ENCODE data around the gene PDE8B.

DNA sequence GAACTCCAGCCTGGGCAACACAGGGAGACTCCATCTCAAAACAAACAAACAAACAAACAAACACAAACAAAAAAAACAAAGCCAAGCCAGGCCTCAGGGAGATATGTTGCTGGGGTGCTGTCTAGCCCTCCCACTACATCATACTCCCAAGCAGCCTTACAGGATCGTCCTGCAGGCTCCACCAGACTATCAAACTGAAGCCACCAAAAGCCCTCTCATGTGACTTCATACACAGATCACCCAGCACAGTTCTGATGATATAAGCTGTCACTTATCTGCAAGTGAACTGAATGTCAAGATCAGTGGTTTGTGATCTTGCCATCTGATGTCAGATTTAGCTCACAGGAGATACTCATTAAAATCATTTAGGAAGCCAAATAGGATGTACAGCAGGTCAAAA lies 238.4 kb downstream of the PDE8B start:
- TF ChIP-seq POLR2A (IDR thresholded peaks at IDR 0.05): no peak
- TF ChIP-seq, protein P1, sequence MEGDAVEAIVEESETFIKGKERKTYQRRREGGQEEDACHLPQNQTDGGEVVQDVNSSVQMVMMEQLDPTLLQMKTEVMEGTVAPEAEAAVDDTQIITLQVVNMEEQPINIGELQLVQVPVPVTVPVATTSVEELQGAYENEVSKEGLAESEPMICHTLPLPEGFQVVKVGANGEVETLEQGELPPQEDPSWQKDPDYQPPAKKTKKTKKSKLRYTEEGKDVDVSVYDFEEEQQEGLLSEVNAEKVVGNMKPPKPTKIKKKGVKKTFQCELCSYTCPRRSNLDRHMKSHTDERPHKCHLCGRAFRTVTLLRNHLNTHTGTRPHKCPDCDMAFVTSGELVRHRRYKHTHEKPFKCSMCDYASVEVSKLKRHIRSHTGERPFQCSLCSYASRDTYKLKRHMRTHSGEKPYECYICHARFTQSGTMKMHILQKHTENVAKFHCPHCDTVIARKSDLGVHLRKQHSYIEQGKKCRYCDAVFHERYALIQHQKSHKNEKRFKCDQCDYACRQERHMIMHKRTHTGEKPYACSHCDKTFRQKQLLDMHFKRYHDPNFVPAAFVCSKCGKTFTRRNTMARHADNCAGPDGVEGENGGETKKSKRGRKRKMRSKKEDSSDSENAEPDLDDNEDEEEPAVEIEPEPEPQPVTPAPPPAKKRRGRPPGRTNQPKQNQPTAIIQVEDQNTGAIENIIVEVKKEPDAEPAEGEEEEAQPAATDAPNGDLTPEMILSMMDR (IDR thresholded peaks at IDR 0.05 in 4 of 5, conservative IDR thresholded peaks at IDR 0.05 in 1 of 5): no peak

Measured in gastrocnemius medialis (tissue), 4 donors.